ENCODE results near the gene YIPF4. TPM values are rescaled to one million over a fixed set of nuclear protein-coding genes. Genes with fewer than 3 reads are reported as not detected.

The YIPF4 gene
- 10 to 100 TPM; 36.5 to 39.7 TPM for total RNA-seq

DNA sequence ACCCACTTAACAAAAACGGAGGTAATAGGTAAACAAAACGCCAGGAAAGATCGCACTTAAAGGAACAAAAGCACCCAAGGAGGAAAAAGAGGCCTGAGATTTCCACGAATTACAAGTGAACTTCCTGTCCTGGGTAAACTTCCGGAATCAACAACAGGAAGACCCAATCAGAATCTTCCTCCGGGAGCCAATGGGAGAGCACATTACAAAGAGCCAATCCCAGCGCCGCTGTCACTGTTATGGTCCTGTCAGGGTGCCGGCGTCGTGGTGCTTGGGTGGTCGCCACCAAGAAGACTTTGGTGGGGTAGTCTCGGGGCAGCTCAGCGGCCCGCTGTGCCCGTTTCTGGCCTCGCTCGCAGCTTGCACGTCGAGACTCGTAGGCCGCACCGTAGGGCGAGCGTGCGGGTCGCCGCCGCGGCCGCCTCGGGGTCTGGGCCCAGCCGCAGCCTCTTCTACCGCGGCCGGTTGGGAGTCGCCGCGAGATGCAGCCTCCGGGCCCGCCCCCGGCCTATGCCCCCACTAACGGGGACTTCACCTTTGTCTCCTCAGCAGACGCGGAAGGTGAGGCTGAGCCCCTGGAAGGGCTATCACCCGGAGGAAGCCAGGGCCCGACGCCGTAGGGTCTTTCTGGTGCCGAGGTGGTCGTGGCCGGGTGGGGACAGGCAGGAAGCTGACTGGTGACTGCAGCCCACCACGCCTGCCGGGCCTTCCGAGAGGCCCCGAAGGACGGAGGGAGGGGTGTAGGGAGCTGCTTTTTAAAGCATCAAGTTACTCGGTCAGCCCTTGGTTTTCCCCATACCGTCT lies at the start of gene YIPF4:
Gene YIPF4, plus strand, starts transcription at position 231 of the 804 bp plus-strand sequence. Its CDS starts 252 bp downstream, at position 483.
- intact Hi-C loops (cut with micrococcal nuclease), result loop anchor here (1.0 to 10.0 kb wide), 6 partner anchors 7 to 317 kb away; partner anchors contain the start of genes BIRC6, MEMO1, SLC30A6 and SPAST
- no peaks in the 10 kb centered on the region for H3K9me3 Mint-ChIP-seq

DNA sequence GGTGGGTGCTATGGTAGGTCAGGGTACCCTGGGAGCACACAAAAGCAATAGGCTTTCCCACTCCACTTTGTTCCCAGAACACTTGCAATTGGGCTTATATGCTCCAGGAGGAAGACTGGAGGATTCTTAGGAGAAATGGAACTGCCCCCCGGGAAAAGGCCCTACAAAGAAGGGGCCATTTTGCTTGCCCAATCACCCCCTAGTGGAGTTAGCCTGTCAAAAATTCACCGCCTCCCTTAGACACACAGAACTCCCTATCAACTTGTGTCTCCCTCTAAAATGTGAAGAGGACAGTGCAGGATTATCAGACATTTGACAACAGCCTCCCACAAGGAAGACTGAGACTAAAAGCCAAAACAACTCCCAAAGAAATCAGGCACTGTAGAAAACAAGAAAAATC lies 49.5 kb upstream of the YIPF4 start:
- Mint-ChIP-seq H3K4me1 (ENCODE audit: low read depth) (no peaks in the 10 kb centered on the region), H3K27me3 (ENCODE audit: low read depth) (no peaks in the 10 kb centered on the region), H3K4me3 (no peak overlapping the region), H3K27ac (no peak overlapping the region), H3K9me3 (no peaks in the 10 kb centered on the region), H3K36me3 (ENCODE audit: low read depth) (peaks cover 4% of the 10 kb centered on the region)
- CTCF ChIA-PET, result no interaction called here
- no peak for DNase-seq
- intact Hi-C loops (cut with micrococcal nuclease), result no loop called here

More for the DNA sequence above, at the start of gene YIPF4:
- H3K27ac Mint-ChIP-seq, result peak within 1 kb of the TSS; percentile 93
- peak; percentile 91 for DNase-seq
- H3K36me3 Mint-ChIP-seq (ENCODE audit: low read depth), result peaks cover 9% of the 10 kb centered on the region
- H3K27me3 Mint-ChIP-seq (ENCODE audit: low read depth), result no peaks in the 10 kb centered on the region
- peaks cover 22% of the 10 kb centered on the region for H3K4me1 Mint-ChIP-seq (ENCODE audit: low read depth)
- H3K4me3 Mint-ChIP-seq, result peak within 1 kb of the TSS; percentile 84
- CTCF ChIA-PET, result no interaction called here

DNA sequence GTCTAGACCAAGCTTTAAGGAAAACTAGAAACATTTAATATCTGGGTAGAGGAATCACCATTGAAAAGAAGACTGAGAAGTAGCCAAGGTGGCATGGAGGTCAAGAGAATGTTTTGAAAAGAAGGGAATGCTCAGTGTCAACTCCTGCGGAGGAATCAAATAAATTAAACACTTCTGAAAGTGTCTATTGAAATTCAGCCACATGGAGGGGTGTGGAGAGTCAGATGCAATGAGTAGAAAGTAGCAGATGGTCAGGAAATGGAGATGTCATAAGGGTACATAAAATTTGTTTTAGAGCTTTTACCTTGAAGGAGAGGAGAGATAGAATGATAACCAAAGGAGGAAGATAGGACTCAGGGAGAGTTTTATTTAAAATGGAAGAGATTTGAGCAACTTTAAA lies 48.1 kb upstream of the YIPF4 start:
- Mint-ChIP-seq H3K9me3 (no peaks in the 10 kb centered on the region), H3K27ac (no peak overlapping the region), H3K36me3 (ENCODE audit: low read depth) (peaks cover 4% of the 10 kb centered on the region), H3K4me3 (no peak overlapping the region), H3K27me3 (ENCODE audit: low read depth) (no peaks in the 10 kb centered on the region), H3K4me1 (ENCODE audit: low read depth) (no peaks in the 10 kb centered on the region)
- CTCF ChIA-PET, result interaction anchor here (0.6 kb wide), 1 partner anchor 230 kb away, joined by 3 read pairs; no protein-coding TSS in a partner anchor
- no peak for DNase-seq
- intact Hi-C loops (cut with micrococcal nuclease), result no loop called here

DNA sequence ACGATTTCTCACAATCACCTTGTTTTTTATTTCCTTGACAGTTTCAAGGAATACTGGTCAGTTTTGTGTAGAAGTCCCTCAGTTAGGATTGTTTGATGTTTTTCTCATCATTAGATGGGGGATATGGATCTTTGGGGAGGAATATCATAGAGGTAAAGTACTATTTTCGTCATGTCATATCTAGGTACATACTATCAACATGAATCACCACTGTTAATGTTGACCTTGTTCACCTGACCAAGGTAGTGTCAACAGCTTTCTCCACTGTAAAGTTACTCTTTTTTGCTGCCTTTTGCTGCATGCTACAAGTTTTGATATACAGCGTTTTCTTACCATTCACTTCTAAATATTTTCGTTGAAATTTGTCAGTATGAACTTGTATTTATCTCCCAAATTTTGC lies 45.7 kb upstream of the YIPF4 start:
- Mint-ChIP-seq H3K27ac (no peak overlapping the region), H3K27me3 (ENCODE audit: low read depth) (no peaks in the 10 kb centered on the region), H3K4me3 (no peak overlapping the region), H3K36me3 (ENCODE audit: low read depth) (peaks cover 3% of the 10 kb centered on the region), H3K9me3 (no peaks in the 10 kb centered on the region), H3K4me1 (ENCODE audit: low read depth) (no peaks in the 10 kb centered on the region)
- intact Hi-C loops (cut with micrococcal nuclease), result no loop called here
- no peak for DNase-seq
- CTCF ChIA-PET, result no interaction called here

DNA sequence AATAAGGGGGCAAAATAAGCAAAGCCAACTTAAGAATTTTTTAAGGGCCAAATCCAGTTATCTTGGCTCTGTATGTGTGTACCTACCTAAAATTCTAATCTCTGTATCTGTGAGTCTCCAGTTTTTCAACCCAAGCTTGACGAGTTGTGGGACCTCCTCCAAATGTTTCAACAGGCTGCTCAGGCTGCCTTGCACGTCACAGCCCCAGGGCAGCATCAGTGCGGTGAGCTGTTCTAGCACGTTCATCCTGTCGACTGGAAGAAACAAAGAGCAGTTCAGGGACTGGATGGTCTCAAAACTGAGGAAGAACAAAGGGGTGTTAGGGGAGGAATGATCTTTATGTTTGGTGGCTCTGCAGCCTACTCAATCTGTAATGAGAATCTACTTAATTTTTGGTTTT lies 42.4 kb upstream of the YIPF4 start:
- Mint-ChIP-seq H3K27ac (no peak overlapping the region), H3K4me3 (no peak overlapping the region), H3K9me3 (no peaks in the 10 kb centered on the region), H3K4me1 (ENCODE audit: low read depth) (no peaks in the 10 kb centered on the region), H3K36me3 (ENCODE audit: low read depth) (peaks cover 12% of the 10 kb centered on the region), H3K27me3 (ENCODE audit: low read depth) (no peaks in the 10 kb centered on the region)
- CTCF ChIA-PET, result no interaction called here
- intact Hi-C loops (cut with micrococcal nuclease), result no loop called here
- DNase-seq, result no peak

DNA sequence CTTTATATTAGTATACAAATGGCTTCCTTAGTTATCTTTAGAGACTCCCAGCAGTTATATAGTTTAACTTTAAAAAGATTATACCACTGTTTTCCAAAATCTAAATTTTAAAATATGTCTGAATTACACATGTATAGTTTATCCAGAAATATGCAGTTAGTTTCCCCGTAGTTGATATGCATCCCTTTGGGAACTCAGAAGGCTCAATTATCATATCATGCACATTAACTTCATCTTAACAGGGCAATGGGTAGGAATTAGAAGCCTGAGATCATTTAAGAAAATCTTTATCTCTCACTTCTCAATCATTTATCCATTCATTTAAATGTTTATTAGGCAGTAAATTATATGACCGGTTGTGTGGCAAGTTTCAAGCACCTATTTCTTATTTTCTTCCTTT lies 40.2 kb upstream of the YIPF4 start:
- DNase-seq, result no peak
- Mint-ChIP-seq H3K4me1 (ENCODE audit: low read depth) (no peaks in the 10 kb centered on the region), H3K9me3 (no peaks in the 10 kb centered on the region), H3K27ac (no peak overlapping the region), H3K4me3 (no peak overlapping the region), H3K27me3 (ENCODE audit: low read depth) (no peaks in the 10 kb centered on the region), H3K36me3 (ENCODE audit: low read depth) (peaks cover 12% of the 10 kb centered on the region)
- CTCF ChIA-PET, result no interaction called here
- intact Hi-C loops (cut with micrococcal nuclease), result no loop called here

DNA sequence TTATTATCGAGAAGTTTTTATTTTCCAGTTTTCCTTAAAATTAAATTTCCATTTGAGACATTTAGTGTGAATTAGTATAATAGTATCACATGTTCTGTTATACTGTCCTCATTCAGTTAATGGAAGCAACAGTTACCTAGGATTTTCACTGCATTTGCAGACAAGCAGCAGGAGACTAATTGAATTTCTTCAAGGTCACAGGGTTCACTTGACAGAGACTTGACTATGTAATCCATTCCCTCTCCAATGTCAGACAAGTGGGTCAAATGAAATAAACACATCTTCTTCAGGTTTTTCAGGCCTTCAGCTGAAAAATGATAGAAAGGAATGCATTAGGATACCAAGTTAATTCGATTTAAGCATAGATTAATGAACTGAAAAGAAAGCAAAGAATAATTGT lies 39.7 kb upstream of the YIPF4 start:
- intact Hi-C loops (cut with micrococcal nuclease), result no loop called here
- no peak overlapping the region for H3K27ac Mint-ChIP-seq
- no peak overlapping the region for H3K4me3 Mint-ChIP-seq
- peaks cover 12% of the 10 kb centered on the region for H3K36me3 Mint-ChIP-seq (ENCODE audit: low read depth)
- CTCF ChIA-PET, result no interaction called here
- H3K27me3 Mint-ChIP-seq (ENCODE audit: low read depth), result no peaks in the 10 kb centered on the region
- no peaks in the 10 kb centered on the region for H3K4me1 Mint-ChIP-seq (ENCODE audit: low read depth)
- DNase-seq, result no peak
- H3K9me3 Mint-ChIP-seq, result no peaks in the 10 kb centered on the region

DNA sequence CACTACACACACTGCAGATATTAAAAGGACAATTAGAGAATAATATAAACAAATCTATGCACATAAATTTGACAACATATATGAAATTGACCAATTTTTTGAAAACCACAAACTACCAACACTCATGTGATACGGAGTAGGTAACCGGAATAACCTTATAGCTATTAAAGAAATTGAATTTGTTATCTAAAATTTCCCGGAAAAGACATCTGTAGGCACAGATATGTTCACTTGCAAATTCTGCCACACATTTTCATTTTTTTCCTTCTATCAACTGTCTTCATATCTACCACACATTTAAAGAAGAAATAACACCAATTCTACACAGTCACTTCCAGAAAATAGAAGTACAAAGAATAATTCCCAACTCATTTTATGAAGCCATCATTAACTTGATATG lies 35.4 kb upstream of the YIPF4 start:
- Mint-ChIP-seq H3K27ac (no peak overlapping the region), H3K27me3 (ENCODE audit: low read depth) (no peaks in the 10 kb centered on the region), H3K4me1 (ENCODE audit: low read depth) (no peaks in the 10 kb centered on the region), H3K4me3 (no peak overlapping the region), H3K9me3 (no peaks in the 10 kb centered on the region), H3K36me3 (ENCODE audit: low read depth) (peaks cover 7% of the 10 kb centered on the region)
- intact Hi-C loops (cut with micrococcal nuclease), result no loop called here
- CTCF ChIA-PET, result no interaction called here
- DNase-seq, result no peak

DNA sequence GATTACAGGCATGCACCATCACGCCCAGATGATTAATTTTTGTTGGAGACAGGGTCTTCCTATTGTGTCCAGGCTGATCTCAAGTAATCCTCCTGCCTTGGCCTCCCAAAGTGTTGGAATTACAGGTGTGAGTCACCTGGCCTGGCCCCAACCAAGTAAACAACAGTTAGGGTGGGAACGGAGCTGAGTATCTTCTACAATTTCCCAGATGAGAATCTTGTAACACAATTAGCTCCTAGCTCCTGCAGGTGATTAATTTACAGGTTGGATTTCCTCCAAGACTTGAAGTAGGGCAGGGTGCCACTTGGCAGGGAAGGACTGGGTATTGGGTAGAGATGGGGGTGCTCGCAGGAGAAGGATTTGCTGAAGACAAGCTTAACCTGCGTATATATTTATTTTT lies 30.8 kb upstream of the YIPF4 start:
- Mint-ChIP-seq H3K36me3 (ENCODE audit: low read depth) (no peaks in the 10 kb centered on the region), H3K4me1 (ENCODE audit: low read depth) (no peaks in the 10 kb centered on the region), H3K9me3 (no peaks in the 10 kb centered on the region), H3K27ac (no peak overlapping the region), H3K27me3 (ENCODE audit: low read depth) (no peaks in the 10 kb centered on the region), H3K4me3 (no peak overlapping the region)
- CTCF ChIA-PET, result no interaction called here
- DNase-seq, result no peak
- intact Hi-C loops (cut with micrococcal nuclease), result no loop called here

DNA sequence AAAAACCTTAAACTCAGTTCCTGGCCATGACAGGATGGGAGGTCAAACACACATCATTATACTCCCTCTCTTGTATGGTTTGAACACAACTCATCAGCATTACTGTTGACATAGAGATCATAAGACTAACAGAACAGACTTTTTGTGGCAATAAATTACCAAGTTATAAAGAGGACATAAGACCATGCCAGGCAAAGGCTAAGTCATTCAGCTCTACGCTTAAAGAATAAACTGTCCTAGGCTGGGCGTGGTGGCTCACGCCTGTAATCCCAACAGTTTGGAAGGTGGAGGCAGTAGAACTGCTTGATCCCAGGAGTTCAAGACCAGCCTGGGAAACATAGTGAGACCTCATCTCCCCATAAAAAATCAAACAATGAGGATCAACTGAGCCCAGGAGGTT lies 29.4 kb upstream of the YIPF4 start:
- intact Hi-C loops (cut with micrococcal nuclease), result no loop called here
- Mint-ChIP-seq H3K4me1 (ENCODE audit: low read depth) (no peaks in the 10 kb centered on the region), H3K27me3 (ENCODE audit: low read depth) (no peaks in the 10 kb centered on the region), H3K27ac (no peak overlapping the region), H3K36me3 (ENCODE audit: low read depth) (no peaks in the 10 kb centered on the region), H3K9me3 (no peaks in the 10 kb centered on the region), H3K4me3 (no peak overlapping the region)
- CTCF ChIA-PET, result interaction anchor here (0.6 kb wide), 1 partner anchor 79 kb away, joined by 3 read pairs; no protein-coding TSS in a partner anchor
- DNase-seq, result no peak

DNA sequence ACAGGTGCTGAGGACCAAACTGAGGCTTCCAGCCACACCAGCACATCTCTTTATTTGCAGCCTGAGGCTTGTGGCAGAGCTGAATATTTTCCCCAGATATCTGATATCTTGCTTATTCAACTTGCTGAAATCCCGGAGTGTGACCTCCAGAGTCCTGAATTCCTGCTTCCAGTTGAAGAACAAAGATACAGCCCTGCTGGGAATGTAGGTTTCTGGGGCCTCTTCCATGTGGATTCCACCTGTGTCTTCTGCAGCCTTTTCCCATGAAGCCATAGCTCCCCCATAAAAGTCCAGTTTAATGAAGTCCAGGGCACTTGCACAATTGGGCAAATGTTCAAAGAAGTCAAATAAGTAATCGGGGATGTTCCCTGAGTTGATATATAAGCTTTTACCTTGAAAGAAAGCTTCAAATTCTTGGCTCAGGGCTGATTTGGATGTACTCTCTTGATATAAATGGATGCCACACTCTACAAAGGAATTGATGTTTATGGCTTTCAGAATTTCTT lies 27.9 kb upstream of the YIPF4 start:
- Mint-ChIP-seq H3K4me3 (no peak overlapping the region), H3K36me3 (ENCODE audit: low read depth) (no peaks in the 10 kb centered on the region), H3K4me1 (ENCODE audit: low read depth) (no peaks in the 10 kb centered on the region), H3K9me3 (no peaks in the 10 kb centered on the region), H3K27ac (no peak overlapping the region), H3K27me3 (ENCODE audit: low read depth) (no peaks in the 10 kb centered on the region)
- CTCF ChIA-PET, result no interaction called here
- intact Hi-C loops (cut with micrococcal nuclease), result no loop called here
- DNase-seq, result no peak

DNA sequence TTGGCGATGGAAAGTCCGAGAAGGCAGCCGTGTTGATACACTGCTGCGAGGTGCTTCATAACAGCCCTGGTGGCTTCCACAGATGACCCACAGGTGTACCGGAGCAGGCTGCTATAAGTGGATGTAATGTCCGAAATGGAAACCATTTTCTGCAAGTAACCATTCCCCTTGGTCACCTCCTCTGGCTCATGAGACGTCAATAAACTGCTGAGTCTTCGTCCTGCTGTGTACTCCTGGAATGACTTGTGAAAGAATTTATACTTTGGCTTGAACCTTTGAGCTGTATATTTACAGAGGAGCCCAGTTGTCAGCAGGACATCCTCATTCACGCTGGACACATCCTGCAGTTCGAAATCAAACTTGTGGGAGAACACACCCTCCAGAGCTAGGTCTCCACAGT lies 27.4 kb upstream of the YIPF4 start:
- no peaks in the 10 kb centered on the region for H3K4me1 Mint-ChIP-seq (ENCODE audit: low read depth)
- CTCF ChIA-PET, result no interaction called here
- intact Hi-C loops (cut with micrococcal nuclease), result no loop called here
- no peak overlapping the region for H3K4me3 Mint-ChIP-seq
- DNase-seq, result no peak
- no peaks in the 10 kb centered on the region for H3K27me3 Mint-ChIP-seq (ENCODE audit: low read depth)
- no peaks in the 10 kb centered on the region for H3K36me3 Mint-ChIP-seq (ENCODE audit: low read depth)
- no peak overlapping the region for H3K27ac Mint-ChIP-seq
- no peaks in the 10 kb centered on the region for H3K9me3 Mint-ChIP-seq

DNA sequence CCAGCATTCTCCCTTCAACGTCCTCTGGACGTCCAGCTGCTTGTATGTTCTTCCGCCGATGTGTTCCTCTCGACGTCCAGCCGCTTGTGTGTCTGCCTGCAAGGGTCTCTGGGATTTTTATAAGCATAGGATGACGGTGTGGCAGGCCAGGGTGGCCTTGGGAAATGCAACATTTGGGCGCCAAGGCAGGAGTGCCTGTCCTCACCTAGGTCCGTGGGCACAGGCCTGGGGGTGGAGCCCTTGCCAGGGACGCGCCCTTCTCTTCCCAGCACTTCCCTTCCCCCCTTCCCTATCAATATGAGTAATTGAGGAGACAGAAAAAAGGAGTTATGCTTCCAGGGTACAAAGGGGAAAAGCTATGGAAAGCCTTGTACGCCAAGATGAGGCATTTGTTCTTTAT lies 19.5 kb upstream of the YIPF4 start:
- CTCF ChIA-PET, result no interaction called here
- H3K9me3 Mint-ChIP-seq, result no peaks in the 10 kb centered on the region
- no peaks in the 10 kb centered on the region for H3K27me3 Mint-ChIP-seq (ENCODE audit: low read depth)
- H3K4me3 Mint-ChIP-seq, result no peak overlapping the region
- no peak for DNase-seq
- H3K4me1 Mint-ChIP-seq (ENCODE audit: low read depth), result no peaks in the 10 kb centered on the region
- no peak overlapping the region for H3K27ac Mint-ChIP-seq
- intact Hi-C loops (cut with micrococcal nuclease), result no loop called here
- H3K36me3 Mint-ChIP-seq (ENCODE audit: low read depth), result no peaks in the 10 kb centered on the region

All from activated naive CD4-positive, alpha-beta T cell treated with anti-CD3 and anti-CD28 coated beads for 36 hours (primary cell).